H9 (cell line): ENCODE data around the gene CCND2. TPM values are rescaled to one million over a fixed set of nuclear protein-coding genes. Genes with fewer than 3 reads are reported as not detected.

Source experiments
- DNase-seq: peaks from one replicate; pipeline ENCODE4 v3.0.0-alpha.2; 2017
- H2AFZ ChIP-seq: one replicate; pipeline ENCODE4 v1.6.1; 2013; ENCODE audit warnings: mild to moderate bottlenecking, low read length, control low read depth, moderate library complexity
- H2AK5ac ChIP-seq: 2 replicates; pipeline ENCODE4 v1.6.1; 2013; ENCODE audit warnings: low read length, control low read depth, mixed read lengths; ENCODE audit not compliant: insufficient read length
- H2BK120ac ChIP-seq: one replicate; pipeline ENCODE4 v1.6.1; 2013; ENCODE audit warnings: low read depth, mild to moderate bottlenecking, low read length, control low read depth, inconsistent platforms; ENCODE audit not compliant: poor library complexity, severe bottlenecking
- H2BK12ac ChIP-seq: 2 replicates; pipeline ENCODE4 v1.6.1; 2013; ENCODE audit warnings: low read length, control low read depth, mixed read lengths, low read depth; ENCODE audit not compliant: insufficient read length
- H2BK15ac ChIP-seq: 2 replicates; pipeline ENCODE4 v1.6.1; 2013; ENCODE audit warnings: low read depth, low read length, control low read depth
- H2BK20ac ChIP-seq: one replicate; pipeline ENCODE4 v1.6.1; 2013; ENCODE audit warnings: low read depth, mild to moderate bottlenecking, low read length, control low read depth, inconsistent platforms; ENCODE audit not compliant: poor library complexity, severe bottlenecking
- H2BK5ac ChIP-seq: 2 replicates; pipeline ENCODE4 v1.6.1; 2013; ENCODE audit warnings: low read length, control low read depth, mixed read lengths; ENCODE audit not compliant: insufficient read length
- H3K14ac ChIP-seq: 2 replicates; pipeline ENCODE4 v1.6.1; 2013; ENCODE audit warnings: low read length, control low read depth; ENCODE audit not compliant: insufficient read depth
- H3K18ac ChIP-seq: 2 replicates; pipeline ENCODE4 v1.6.1; 2013; ENCODE audit warnings: low read depth, mild to moderate bottlenecking, mixed read lengths, low read length, control low read depth; ENCODE audit not compliant: insufficient read length
- H3K23ac ChIP-seq: 2 replicates; pipeline ENCODE4 v1.6.1; 2013; ENCODE audit warnings: low read length, control low read depth, mixed read lengths, low read depth; ENCODE audit not compliant: insufficient read length
- H3K23me2 ChIP-seq: 2 replicates; pipeline ENCODE4 v1.6.1; 2013; ENCODE audit warnings: low read depth, mild to moderate bottlenecking, mixed read lengths, low read length, control low read depth; ENCODE audit not compliant: insufficient read length, poor library complexity, severe bottlenecking
- H3K27ac ChIP-seq: 2 replicates; pipeline ENCODE4 v1.5.1; 2013; ENCODE audit warnings: low read length, control low read depth, mixed read lengths, low read depth; ENCODE audit not compliant: insufficient read length
- H3K27me3 ChIP-seq: 2 replicates; pipeline ENCODE4 v1.6.1; 2013; ENCODE audit warnings: low read length, control low read depth, inconsistent platforms; ENCODE audit not compliant: insufficient read depth
- H3K4ac ChIP-seq: 2 replicates; pipeline ENCODE4 v1.6.1; 2013; ENCODE audit warnings: low read depth, mild to moderate bottlenecking, control low read depth, inconsistent platforms, low read length, moderate library complexity
- H3K4me1 ChIP-seq: 2 replicates; pipeline ENCODE4 v1.6.1; 2013; ENCODE audit warnings: low read length, control low read depth, inconsistent platforms; ENCODE audit not compliant: insufficient read depth
- H3K4me2 ChIP-seq: 2 replicates; pipeline ENCODE4 v1.6.1; 2013; ENCODE audit warnings: low read length, control low read depth, mixed read lengths; ENCODE audit not compliant: insufficient read length, insufficient read depth
- H3K56ac ChIP-seq: 2 replicates; pipeline ENCODE4 v1.6.1; 2013; ENCODE audit warnings: low read depth, mild to moderate bottlenecking, mixed read lengths, low read length, control low read depth; ENCODE audit not compliant: insufficient read length
- H3K79me1 ChIP-seq: 2 replicates; pipeline ENCODE4 v1.6.1; 2013; ENCODE audit warnings: low read depth, mild to moderate bottlenecking, moderate library complexity, low read length, control low read depth, inconsistent platforms; ENCODE audit not compliant: insufficient read depth, poor library complexity, severe bottlenecking
- H3K79me2 ChIP-seq: 2 replicates; pipeline ENCODE4 v1.6.1; 2013; ENCODE audit warnings: low read length, control low read depth, inconsistent platforms; ENCODE audit not compliant: insufficient read depth
- H3K9ac ChIP-seq: 2 replicates; pipeline ENCODE4 v1.6.1; 2013; ENCODE audit warnings: low read length, control low read depth, mixed read lengths; ENCODE audit not compliant: insufficient read length; ENCODE audit errors: extremely low read depth
- H3K9me3 ChIP-seq: one replicate; pipeline ENCODE4 v1.6.1; 2013; ENCODE audit warnings: low read depth, low read length, inconsistent platforms; ENCODE audit not compliant: control insufficient read depth
- H3T11ph ChIP-seq: one replicate; pipeline ENCODE4 v1.6.1; 2013; ENCODE audit warnings: mild to moderate bottlenecking, low read length, control low read depth, inconsistent platforms
- H4K20me1 ChIP-seq: one replicate; pipeline ENCODE4 v1.6.1; 2013; ENCODE audit not compliant: control insufficient read depth, insufficient read length, insufficient read depth
- H4K5ac ChIP-seq: 2 replicates; pipeline ENCODE4 v1.6.1; 2013; ENCODE audit warnings: low read depth, mild to moderate bottlenecking, mixed read lengths, low read length, control low read depth; ENCODE audit not compliant: insufficient read length
- H4K8ac ChIP-seq: replicated peaks from 2 replicates; pipeline ENCODE4 v1.6.1; 2013; ENCODE audit warnings: low read length, control low read depth, mixed read lengths, low read depth; ENCODE audit not compliant: insufficient read length
- H4K91ac ChIP-seq: 2 replicates; pipeline ENCODE4 v1.6.1; 2013; ENCODE audit warnings: low read depth, mild to moderate bottlenecking, moderate library complexity, mixed read lengths, low read length, control low read depth; ENCODE audit not compliant: insufficient read length
- H3K27ac Mint-ChIP-seq, 3 experiments: 2 replicates in 2 of 3; 3 replicates in 1 of 3; pipeline ENCODE4 v1.8.0; 2020 to 2021; ENCODE audit warnings: mixed read lengths in 3 of 3, mild to moderate bottlenecking in 1 of 3, moderate library complexity in 1 of 3
- H3K27me3 Mint-ChIP-seq: 2 replicates; pipeline ENCODE4 v1.8.0; 2021; ENCODE audit warnings: low read depth, mild to moderate bottlenecking, moderate library complexity, mixed read lengths
- H3K36me3 Mint-ChIP-seq, 3 experiments: 2 replicates in 2 of 3; 3 replicates in 1 of 3; pipeline ENCODE4 v1.8.0; 2020 to 2021; ENCODE audit warnings: low read depth in 3 of 3, mixed read lengths in 3 of 3; ENCODE audit not compliant: insufficient read depth in 1 of 3
- H3K4me1 Mint-ChIP-seq, 2 experiments: 2 replicates each; pipeline ENCODE4 v1.8.0; 2020; ENCODE audit warnings: mixed read lengths in 2 of 2
- H3K4me3 Mint-ChIP-seq, 2 experiments: 2 replicates in 1 of 2; 3 replicates in 1 of 2; pipeline ENCODE4 v1.8.0; 2020 to 2021; ENCODE audit warnings: mild to moderate bottlenecking in 2 of 2, mixed read lengths in 2 of 2, moderate library complexity in 1 of 2
- H3K9me3 Mint-ChIP-seq, 2 experiments: 2 replicates in 1 of 2; 3 replicates in 1 of 2; pipeline ENCODE4 v1.8.0; 2020; ENCODE audit warnings: mild to moderate bottlenecking in 2 of 2, mixed read lengths in 2 of 2, moderate library complexity in 1 of 2
- WGBS: extraction: QIAGEN DNeasy Blood & Tissue Kit; methylation state at CpG from one replicate; pipeline ENCODE4 v1.1.7; 2013; ENCODE audit warnings: missing lambda C conversion rate, low lambda C conversion rate, mixed read lengths; ENCODE audit not compliant: insufficient read length; ENCODE audit errors: extremely low coverage; 5-methylcytosine and 5-hydroxymethylcytosine counted together
- total RNA-seq: library from RNA; stranded (reverse); gene quantifications from 2 replicates; pipeline ENCODE4 v1.2.1, GENCODE V29; 2021
- TF ChIP-seq, protein P1 (sequence below): fragments of 200-600 bp; sonication (generic); conservative IDR thresholded peaks from 3 replicates; pipeline ENCODE4 v1.8.0; 2021; ENCODE audit warnings: antibody characterized with exemption, mild to moderate bottlenecking

The CCND2 gene
- total RNA-seq, 1 experiment from 2014 or later, result 104 TPM

DNA sequence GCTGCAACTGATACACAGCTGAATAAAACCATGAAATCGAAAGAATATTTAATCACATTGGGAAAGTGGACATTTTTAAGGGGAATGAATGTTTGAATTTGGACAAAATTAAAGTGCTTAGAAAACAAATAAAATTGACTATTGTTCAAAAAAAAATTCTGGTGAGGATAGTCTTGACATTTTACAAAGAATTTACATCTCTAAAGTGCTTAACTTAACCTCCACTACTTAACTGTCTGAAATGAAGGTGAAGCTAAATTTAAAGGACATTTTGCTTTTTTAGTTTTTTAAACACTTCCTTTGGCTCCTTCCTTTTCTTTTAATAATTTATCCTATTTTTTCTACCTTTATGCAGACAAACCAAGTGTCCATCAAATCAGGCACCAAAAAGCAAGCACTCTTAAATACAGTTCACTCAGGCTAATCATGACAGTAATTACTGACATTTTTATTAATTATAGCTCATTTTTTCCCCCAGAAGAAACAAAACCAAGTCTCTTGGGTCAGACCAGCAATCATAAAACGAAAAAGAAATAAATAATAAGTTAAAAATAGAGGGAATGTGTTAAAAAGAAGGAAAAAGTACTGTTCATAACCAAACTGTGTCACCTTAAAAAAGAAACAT, 5.7 kb upstream of the CCND2 start:
- Histone ChIP-seq H2AK5ac (no peak overlapping the region), H3K4me1 (peaks cover 2% of the 10 kb centered on the region; the same call in 1 of the 2 replicates), H3K9me3 (no peaks in the 10 kb centered on the region), H4K20me1 (no peaks in the 10 kb centered on the region), H3K14ac (no peak overlapping the region), H3K79me2 (no peaks in the 10 kb centered on the region), H2BK12ac (no peak overlapping the region), H3K4me2 (no peak overlapping the region), H3K23ac (no peak overlapping the region), H2BK5ac (no peak overlapping the region), H3T11ph (no peak overlapping the region), H3K23me2 (peaks cover 36% of the 10 kb centered on the region), H3K27me3 (no peaks in the 10 kb centered on the region; the same call in 1 of the 2 replicates), H2BK120ac (no peak overlapping the region), H2BK20ac (no peak overlapping the region), H4K91ac (no peak overlapping the region), H4K8ac (no peak overlapping the region), H4K5ac (no peak overlapping the region), H3K27ac (no peak overlapping the region), H3K9ac (no peak overlapping the region), H2BK15ac (no peak overlapping the region), H3K4ac (no peak overlapping the region), H3K79me1 (no peaks in the 10 kb centered on the region), H3K18ac (no peak overlapping the region), H2AFZ (no peak overlapping the region), H3K56ac (no peak overlapping the region)
- Mint-ChIP-seq H3K9me3 (no peaks in the 10 kb centered on the region; a peak in 2 of 5 replicates), H3K36me3 (no peaks in the 10 kb centered on the region; a peak in 1 of 7 replicates), H3K27ac (no peak overlapping the region), H3K27me3 (peaks cover 73% of the 10 kb centered on the region), H3K4me1 (peaks cover 12 to 15% of the 10 kb centered on the region in 2 experiments), H3K4me3 (peak overlapping the region in 1 of 2 experiments; percentile 37; a peak in 3 of 5 replicates)
- no peak for DNase-seq
- TF ChIP-seq, protein P1, sequence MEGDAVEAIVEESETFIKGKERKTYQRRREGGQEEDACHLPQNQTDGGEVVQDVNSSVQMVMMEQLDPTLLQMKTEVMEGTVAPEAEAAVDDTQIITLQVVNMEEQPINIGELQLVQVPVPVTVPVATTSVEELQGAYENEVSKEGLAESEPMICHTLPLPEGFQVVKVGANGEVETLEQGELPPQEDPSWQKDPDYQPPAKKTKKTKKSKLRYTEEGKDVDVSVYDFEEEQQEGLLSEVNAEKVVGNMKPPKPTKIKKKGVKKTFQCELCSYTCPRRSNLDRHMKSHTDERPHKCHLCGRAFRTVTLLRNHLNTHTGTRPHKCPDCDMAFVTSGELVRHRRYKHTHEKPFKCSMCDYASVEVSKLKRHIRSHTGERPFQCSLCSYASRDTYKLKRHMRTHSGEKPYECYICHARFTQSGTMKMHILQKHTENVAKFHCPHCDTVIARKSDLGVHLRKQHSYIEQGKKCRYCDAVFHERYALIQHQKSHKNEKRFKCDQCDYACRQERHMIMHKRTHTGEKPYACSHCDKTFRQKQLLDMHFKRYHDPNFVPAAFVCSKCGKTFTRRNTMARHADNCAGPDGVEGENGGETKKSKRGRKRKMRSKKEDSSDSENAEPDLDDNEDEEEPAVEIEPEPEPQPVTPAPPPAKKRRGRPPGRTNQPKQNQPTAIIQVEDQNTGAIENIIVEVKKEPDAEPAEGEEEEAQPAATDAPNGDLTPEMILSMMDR, result no peak
- no CpG with 5 or more reads among the region's 2 CpGs for WGBS
